COLO668 (cell line): ENCODE data around the gene ABHD12.
"Not testable (repeated sequence)": the region's sequence is repeated elsewhere in the genome, so short reads cannot be mapped to it uniquely, and the experiment has no call there.

Experiments used
- DNase-seq: peaks from one replicate; lab custom pipeline; 2025; ENCODE audit not compliant: unreplicated experiment; lab: John Stamatoyannopoulos, UW

The ABHD12 gene

GRCh38 chr20:25355011-25355595 lies 35.5 kb downstream of the ABHD12 start:
- DNase-seq: no peak

- DNase-seq: no peak
Observed at GRCh38 chr20:25353747-25354705, 36.6 kb downstream of the ABHD12 start.

GRCh38 chr20:25353353-25353746 lies 37.3 kb downstream of the ABHD12 start:
- DNase-seq: no peak

GRCh38 chr20:25352746-25353145 lies 37.9 kb downstream of the ABHD12 start:
- DNase-seq: no peak

GRCh38 chr20:25351024-25351360 lies 39.6 kb downstream of the ABHD12 start:
- DNase-seq: no peak

GRCh38 chr20:25346349-25346748 lies 44.3 kb downstream of the ABHD12 start:
- DNase-seq: no peak

GRCh38 chr20:25345721-25346120 lies 44.9 kb downstream of the ABHD12 start:
- no peak for DNase-seq

GRCh38 chr20:25344634-25345033 lies 46.0 kb downstream of the ABHD12 start:
- no peak for DNase-seq

- DNase-seq: peak; percentile 54
Observed at GRCh38 chr20:25341716-25342680, 48.6 kb downstream of the ABHD12 start.

GRCh38 chr20:25340380-25340779 lies 50.3 kb downstream of the ABHD12 start:
- DNase-seq: no peak

- no peak for DNase-seq
Observed at GRCh38 chr20:25339608-25340007, 51.0 kb downstream of the ABHD12 start.

- DNase-seq: no peak
Observed at GRCh38 chr20:25338112-25339023, 52.3 kb downstream of the ABHD12 start.

GRCh38 chr20:25336561-25337422 lies 53.8 kb downstream of the ABHD12 start:
- DNase-seq: no peak

- DNase-seq: not testable (repeated sequence)
Observed at GRCh38 chr20:25334972-25335371, 55.7 kb downstream of the ABHD12 start.

- DNase-seq: no peak
Observed at GRCh38 chr20:25328954-25329498, 61.6 kb downstream of the ABHD12 start.

GRCh38 chr20:25327521-25328235 lies 63.0 kb downstream of the ABHD12 start:
- no peak for DNase-seq

GRCh38 chr20:25325997-25326396 lies 64.6 kb downstream of the ABHD12 start:
- DNase-seq: no peak

GRCh38 chr20:25325073-25325472 lies 65.6 kb downstream of the ABHD12 start:
- DNase-seq: no peak
